ENCODE data around the gene LAGE3.

Gene LAGE3

GRCh38 chrX:154437971-154438893 is 40.8 kb downstream of the LAGE3 start:
- no peak for FAIRE-seq
- TF ChIP-seq CTCF (IDR thresholded peaks at IDR 0.05; ENCODE audit: insufficient read depth, missing control alignments), result no peak
- no peak for DNase-seq (ENCODE audit: insufficient read length, low spot score)

- DNase-seq (ENCODE audit: insufficient read length, low spot score) (peak; percentile 41), FAIRE-seq (no peak)
Observed at GRCh38 chrX:154436983-154437752, 41.9 kb downstream of the LAGE3 start, which contains the start of gene GDI1. GDI1 (plus strand) TSS chrX:154437154; CDS start chrX:154437255, 101 bp downstream.

GRCh38 chrX:154436374-154436982 is 42.6 kb downstream of the LAGE3 start:
- DNase-seq (ENCODE audit: insufficient read length, low spot score), result peak; percentile 67
- TF ChIP-seq CTCF (IDR thresholded peaks at IDR 0.05; ENCODE audit: insufficient read depth, missing control alignments), result no peak
- no peak for FAIRE-seq

More at GRCh38 chrX:154436983-154437752, 41.9 kb downstream of the LAGE3 start, which contains the start of gene GDI1:
- TF ChIP-seq CTCF (IDR thresholded peaks at IDR 0.05; ENCODE audit: insufficient read depth, missing control alignments), result no peak

- TF ChIP-seq CTCF (IDR thresholded peaks at IDR 0.05; ENCODE audit: insufficient read depth, missing control alignments), result no peak
- FAIRE-seq, result no peak
Observed at GRCh38 chrX:154435171-154435733, 43.8 kb downstream of the LAGE3 start.

GRCh38 chrX:154434394-154435168 is 44.5 kb downstream of the LAGE3 start:
- DNase-seq (ENCODE audit: insufficient read length, low spot score) (no peak), FAIRE-seq (no peak)
- no peak for TF ChIP-seq CTCF (IDR thresholded peaks at IDR 0.05; ENCODE audit: insufficient read depth, missing control alignments)

More at GRCh38 chrX:154435171-154435733, 43.8 kb downstream of the LAGE3 start:
- DNase-seq (ENCODE audit: insufficient read length, low spot score), result no peak

- DNase-seq (ENCODE audit: insufficient read length, low spot score), result no peak
- FAIRE-seq, result no peak
- TF ChIP-seq CTCF (IDR thresholded peaks at IDR 0.05; ENCODE audit: insufficient read depth, missing control alignments), result no peak
Observed at GRCh38 chrX:154433605-154434004, 45.5 kb downstream of the LAGE3 start.

Measured in D721Med (cell line).